Neural cell (in vitro differentiated cells): ENCODE results near the gene SEC14L1. TPM values are rescaled to one million over a fixed set of nuclear protein-coding genes. Genes with fewer than 3 reads are reported as not detected.

Experiments
- H2AFZ ChIP-seq: fragments of 200-600, 300-800 bp; sonication (generic), shearing (Covaris generic); 2 replicates; pipeline ENCODE4 v1.6.0; 2014; ENCODE audit warnings: low read depth, mild to moderate bottlenecking, antibody characterized with exemption, low read length, moderate library complexity
- H3F3A ChIP-seq: fragments of 200-600 bp; shearing (Covaris generic); 2 replicates; pipeline ENCODE4 v1.6.1; 2016; ENCODE audit warnings: mild to moderate bottlenecking, moderate library complexity, mixed read lengths, antibody characterized with exemption, low read length; ENCODE audit not compliant: insufficient read depth, poor library complexity, severe bottlenecking
- H3K27ac ChIP-seq: fragments of 200-600, 300-800 bp; sonication (generic), shearing (Covaris generic); 2 replicates; pipeline ENCODE4 v1.5.1; 2014; ENCODE audit warnings: mild to moderate bottlenecking, low read length, moderate library complexity
- H3K27me3 ChIP-seq: fragments of 300-800, 200-600 bp; sonication (generic), shearing (Covaris generic); 2 replicates; pipeline ENCODE4 v1.6.0; 2014; ENCODE audit warnings: mild to moderate bottlenecking, low read depth, low read length, moderate library complexity; ENCODE audit not compliant: insufficient read depth
- H3K36me3 ChIP-seq: fragments of 300-800, 200-600 bp; sonication (generic), shearing (Covaris generic); 2 replicates; pipeline ENCODE4 v1.5.1; 2014; ENCODE audit warnings: mild to moderate bottlenecking, antibody characterized with exemption, low read length, moderate library complexity; ENCODE audit not compliant: insufficient read depth
- H3K4me2 ChIP-seq: fragments of 300-800, 200-600 bp; sonication (generic), shearing (Covaris generic); 2 replicates; pipeline ENCODE4 v1.6.0; 2014; ENCODE audit warnings: mild to moderate bottlenecking, low read length
- H3K4me3 ChIP-seq: fragments of 300-800, 200-600 bp; sonication (generic), shearing (Covaris generic); 2 replicates; pipeline ENCODE4 v1.5.1; 2014; ENCODE audit warnings: mild to moderate bottlenecking, low read length, moderate library complexity
- H3K79me2 ChIP-seq: fragments of 200-600 bp; shearing (Covaris generic); replicated peaks from 2 replicates; pipeline ENCODE4 v1.6.0; 2014; ENCODE audit warnings: mild to moderate bottlenecking, low read length, moderate library complexity; ENCODE audit not compliant: insufficient read depth
- H3K9ac ChIP-seq: fragments of 300-800, 200-600 bp; sonication (generic), shearing (Covaris generic); 2 replicates; pipeline ENCODE4 v1.6.1; 2016; ENCODE audit warnings: mild to moderate bottlenecking, low read length, mixed read lengths
- H3K9me2 ChIP-seq: fragments of 200-600 bp; shearing (Covaris generic); 2 replicates; pipeline ENCODE4 v1.6.1; 2016; ENCODE audit warnings: mild to moderate bottlenecking, low read length, mixed read lengths; ENCODE audit not compliant: insufficient read depth
- H3K9me3 ChIP-seq: fragments of 200-600, 300-800 bp; sonication (generic), shearing (Covaris generic); 2 replicates; pipeline ENCODE4 v1.6.1; 2016; ENCODE audit warnings: mild to moderate bottlenecking, mixed run types, low read length, moderate library complexity, mixed read lengths
- H4K20me1 ChIP-seq: fragments of 200-600 bp; shearing (Covaris generic); 2 replicates; pipeline ENCODE4 v1.6.1; 2016; ENCODE audit warnings: mild to moderate bottlenecking, mixed run types; ENCODE audit not compliant: insufficient read depth
- CTCF ChIP-seq: fragments of 450-650 bp; IDR thresholded peaks from 2 replicates; pipeline ENCODE4 v1.5.1; 2014; ENCODE audit warnings: antibody characterized with exemption, mild to moderate bottlenecking, moderate library complexity; ENCODE audit not compliant: poor library complexity, severe bottlenecking
- EP300 ChIP-seq: fragments of 450-650 bp; conservative IDR thresholded peaks from 2 replicates; pipeline ENCODE4 v1.6.1; 2014; ENCODE audit warnings: antibody characterized with exemption, mild to moderate bottlenecking, moderate library complexity; ENCODE audit not compliant: poor library complexity, severe bottlenecking
- EZH2 ChIP-seq: fragments of 200-600, 300-800 bp; shearing (Covaris generic), sonication (generic); IDR thresholded peaks from 2 replicates; pipeline ENCODE4 v1.6.1; 2014; ENCODE audit warnings: antibody characterized with exemption, low read length, borderline replicate concordance, mild to moderate bottlenecking; ENCODE audit not compliant: insufficient read depth, poor library complexity, severe bottlenecking
- MXI1 ChIP-seq: fragments of 450-650 bp; conservative IDR thresholded peaks from 2 replicates; pipeline ENCODE4 v1.6.1; 2014; ENCODE audit warnings: antibody characterized with exemption, mild to moderate bottlenecking; ENCODE audit not compliant: poor library complexity, severe bottlenecking
- POLR2AphosphoS5 ChIP-seq: IDR thresholded peaks from 2 replicates; pipeline ENCODE4 v1.6.1; 2012
- RAD21 ChIP-seq: fragments of 450-650 bp; conservative IDR thresholded peaks from 2 replicates; pipeline ENCODE4 v1.6.1; 2014; ENCODE audit warnings: antibody characterized with exemption, mild to moderate bottlenecking, moderate library complexity
- REST ChIP-seq: IDR thresholded peaks from 2 replicates; pipeline ENCODE4 v1.6.1; 2012; ENCODE audit warnings: borderline replicate concordance
- SMC3 ChIP-seq: fragments of 450-650 bp; conservative IDR thresholded peaks from 2 replicates; pipeline ENCODE4 v1.6.1; 2014; ENCODE audit warnings: antibody characterized with exemption, mild to moderate bottlenecking, moderate library complexity; ENCODE audit not compliant: poor library complexity
- TAF1 ChIP-seq: IDR thresholded peaks from 2 replicates; pipeline ENCODE4 v1.6.1; 2012; ENCODE audit warnings: low read depth
- polyA plus RNA-seq: library from polyadenylated mRNA; depleted of rRNA; stranded (reverse); fragments of >200 nt; gene quantifications from 2 replicates; pipeline ENCODE4 v1.2.3, GENCODE V29; 2014

The SEC14L1 gene
- polyA plus RNA-seq, 1 donor from 2014 or later: 40.4 TPM

GRCh38 chr17:77120868-77121267 is 19.9 kb upstream of the SEC14L1 start:
- Histone ChIP-seq H3K4me3 (no peak overlapping the region), H2AFZ (no peak overlapping the region), H3K36me3 (no peaks in the 10 kb centered on the region), H3K9ac (peak overlapping the region; percentile 31), H3K9me3 (no peaks in the 10 kb centered on the region), H4K20me1 (no peaks in the 10 kb centered on the region), H3K9me2 (no peaks in the 10 kb centered on the region), H3F3A (peaks cover 5% of the 10 kb centered on the region), H3K79me2 (no peaks in the 10 kb centered on the region), H3K27ac (peak overlapping the region; percentile 95), H3K27me3 (no peaks in the 10 kb centered on the region), H3K4me2 (no peak overlapping the region)
- no peak for TF ChIP-seq TAF1
- TF ChIP-seq CTCF: no peak
- no peak for TF ChIP-seq SMC3
- TF ChIP-seq EP300: no peak
- TF ChIP-seq MXI1: no peak
- no peak for TF ChIP-seq RAD21
- no peak for TF ChIP-seq POLR2AphosphoS5
- no peak for TF ChIP-seq REST
- TF ChIP-seq EZH2: no peak

GRCh38 chr17:77124192-77124889 is 16.4 kb upstream of the SEC14L1 start:
- Histone ChIP-seq H3K4me3 (no peak overlapping the region), H3K9me2 (no peaks in the 10 kb centered on the region), H3K27me3 (no peaks in the 10 kb centered on the region), H4K20me1 (no peaks in the 10 kb centered on the region), H3K4me2 (no peak overlapping the region), H3K9ac (no peak overlapping the region), H2AFZ (no peak overlapping the region), H3K9me3 (no peaks in the 10 kb centered on the region), H3F3A (no peaks in the 10 kb centered on the region), H3K27ac (no peak overlapping the region), H3K79me2 (no peaks in the 10 kb centered on the region), H3K36me3 (no peaks in the 10 kb centered on the region)
- TF ChIP-seq REST (no peak), EP300 (no peak), TAF1 (no peak), MXI1 (no peak), RAD21 (no peak), POLR2AphosphoS5 (no peak), SMC3 (no peak), EZH2 (no peak), CTCF (no peak)
